ENCODE data around the gene CALM3. TPM values are rescaled to one million over a fixed set of nuclear protein-coding genes. Genes with fewer than 3 reads are reported as not detected.

Gene CALM3
- total RNA-seq, 1 donor from 2014 or later: 373 TPM

- no peak overlapping the region for H3K27ac ChIP-seq
- Mint-ChIP-seq H3K36me3 (peaks cover 25% of the 10 kb centered on the region), H3K4me3 (peak overlapping the region; percentile 24)
Measured at GRCh38 chr19:46607448-46607841, 6.3 kb downstream of the CALM3 start.

DNA sequence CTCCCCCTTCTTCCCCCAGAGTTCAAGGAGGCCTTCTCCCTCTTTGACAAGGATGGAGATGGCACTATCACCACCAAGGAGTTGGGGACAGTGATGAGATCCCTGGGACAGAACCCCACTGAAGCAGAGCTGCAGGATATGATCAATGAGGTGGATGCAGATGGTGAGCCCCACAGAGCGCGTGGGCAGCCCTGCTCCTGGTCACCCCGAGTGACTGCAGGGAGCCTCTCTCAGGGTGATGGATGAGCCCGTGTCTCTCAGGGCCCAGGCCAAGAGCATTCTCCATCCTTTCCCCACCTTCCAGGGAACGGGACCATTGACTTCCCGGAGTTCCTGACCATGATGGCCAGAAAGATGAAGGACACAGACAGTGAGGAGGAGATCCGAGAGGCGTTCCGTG lies 7.0 kb downstream of the CALM3 start:
- Histone ChIP-seq H3K36me3 (no peaks in the 10 kb centered on the region), H3K27ac (no peak overlapping the region), H3K4me1 (peaks cover 19% of the 10 kb centered on the region), H3K9me3 (ENCODE audit: low read depth) (no peaks in the 10 kb centered on the region), H3K4me3 (no peak overlapping the region), H3K27me3 (no peaks in the 10 kb centered on the region), H4K20me1 (ENCODE audit: low read depth) (peaks cover 42% of the 10 kb centered on the region), H3K79me2 (ENCODE audit: low read depth) (peaks cover 35% of the 10 kb centered on the region), H3F3A (ENCODE audit: low read depth) (no peaks in the 10 kb centered on the region), H3K4me2 (no peak overlapping the region), H3K9ac (no peak overlapping the region), H2AFZ (replicated peaks) (no peak overlapping the region)
- H3K9me3 Mint-ChIP-seq: no peaks in the 10 kb centered on the region
- peaks cover 25% of the 10 kb centered on the region for H3K36me3 Mint-ChIP-seq
- H3K27me3 Mint-ChIP-seq (ENCODE audit: insufficient read depth, low read depth): peaks cover 4% of the 10 kb centered on the region
- H3K27ac Mint-ChIP-seq: no peak overlapping the region
- H3K4me1 Mint-ChIP-seq: peaks cover 11% of the 10 kb centered on the region
- H3K4me3 Mint-ChIP-seq: no peak overlapping the region
- TF ChIP-seq EZH2phosphoT487 (IDR thresholded peaks at IDR 0.05) (no peak), EZH2 (IDR thresholded peaks at IDR 0.05) (no peak)
- TF ChIP-seq, protein P1, sequence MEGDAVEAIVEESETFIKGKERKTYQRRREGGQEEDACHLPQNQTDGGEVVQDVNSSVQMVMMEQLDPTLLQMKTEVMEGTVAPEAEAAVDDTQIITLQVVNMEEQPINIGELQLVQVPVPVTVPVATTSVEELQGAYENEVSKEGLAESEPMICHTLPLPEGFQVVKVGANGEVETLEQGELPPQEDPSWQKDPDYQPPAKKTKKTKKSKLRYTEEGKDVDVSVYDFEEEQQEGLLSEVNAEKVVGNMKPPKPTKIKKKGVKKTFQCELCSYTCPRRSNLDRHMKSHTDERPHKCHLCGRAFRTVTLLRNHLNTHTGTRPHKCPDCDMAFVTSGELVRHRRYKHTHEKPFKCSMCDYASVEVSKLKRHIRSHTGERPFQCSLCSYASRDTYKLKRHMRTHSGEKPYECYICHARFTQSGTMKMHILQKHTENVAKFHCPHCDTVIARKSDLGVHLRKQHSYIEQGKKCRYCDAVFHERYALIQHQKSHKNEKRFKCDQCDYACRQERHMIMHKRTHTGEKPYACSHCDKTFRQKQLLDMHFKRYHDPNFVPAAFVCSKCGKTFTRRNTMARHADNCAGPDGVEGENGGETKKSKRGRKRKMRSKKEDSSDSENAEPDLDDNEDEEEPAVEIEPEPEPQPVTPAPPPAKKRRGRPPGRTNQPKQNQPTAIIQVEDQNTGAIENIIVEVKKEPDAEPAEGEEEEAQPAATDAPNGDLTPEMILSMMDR (IDR thresholded peaks at IDR 0.05): no peak
- DNase-seq (ENCODE audit: low spot score): no peak

More at GRCh38 chr19:46607448-46607841, 6.3 kb downstream of the CALM3 start:
- H3K9me3 Mint-ChIP-seq: no peaks in the 10 kb centered on the region
- no peaks in the 10 kb centered on the region for H3K27me3 ChIP-seq
- H3K9me3 ChIP-seq (ENCODE audit: low read depth): no peaks in the 10 kb centered on the region
- H2AFZ ChIP-seq (replicated peaks): no peak overlapping the region
- peaks cover 4% of the 10 kb centered on the region for H3K27me3 Mint-ChIP-seq (ENCODE audit: insufficient read depth, low read depth)
- peaks cover 50% of the 10 kb centered on the region for H4K20me1 ChIP-seq (ENCODE audit: low read depth)
- no peak overlapping the region for H3K4me3 ChIP-seq
- H3K4me1 Mint-ChIP-seq: peaks cover 16% of the 10 kb centered on the region
- no peaks in the 10 kb centered on the region for H3K36me3 ChIP-seq
- H3K4me2 ChIP-seq: no peak overlapping the region
- DNase-seq (ENCODE audit: low spot score): no peak
- no peaks in the 10 kb centered on the region for H3F3A ChIP-seq (ENCODE audit: low read depth)
- no peak overlapping the region for H3K27ac Mint-ChIP-seq
- TF ChIP-seq EZH2 (IDR thresholded peaks at IDR 0.05) (no peak), EZH2phosphoT487 (IDR thresholded peaks at IDR 0.05) (no peak)
- TF ChIP-seq, protein P1 (IDR thresholded peaks at IDR 0.05): no peak
- H3K4me1 ChIP-seq: peaks cover 26% of the 10 kb centered on the region
- H3K9ac ChIP-seq: no peak overlapping the region
- H3K79me2 ChIP-seq (ENCODE audit: low read depth): peaks cover 42% of the 10 kb centered on the region

DNA sequence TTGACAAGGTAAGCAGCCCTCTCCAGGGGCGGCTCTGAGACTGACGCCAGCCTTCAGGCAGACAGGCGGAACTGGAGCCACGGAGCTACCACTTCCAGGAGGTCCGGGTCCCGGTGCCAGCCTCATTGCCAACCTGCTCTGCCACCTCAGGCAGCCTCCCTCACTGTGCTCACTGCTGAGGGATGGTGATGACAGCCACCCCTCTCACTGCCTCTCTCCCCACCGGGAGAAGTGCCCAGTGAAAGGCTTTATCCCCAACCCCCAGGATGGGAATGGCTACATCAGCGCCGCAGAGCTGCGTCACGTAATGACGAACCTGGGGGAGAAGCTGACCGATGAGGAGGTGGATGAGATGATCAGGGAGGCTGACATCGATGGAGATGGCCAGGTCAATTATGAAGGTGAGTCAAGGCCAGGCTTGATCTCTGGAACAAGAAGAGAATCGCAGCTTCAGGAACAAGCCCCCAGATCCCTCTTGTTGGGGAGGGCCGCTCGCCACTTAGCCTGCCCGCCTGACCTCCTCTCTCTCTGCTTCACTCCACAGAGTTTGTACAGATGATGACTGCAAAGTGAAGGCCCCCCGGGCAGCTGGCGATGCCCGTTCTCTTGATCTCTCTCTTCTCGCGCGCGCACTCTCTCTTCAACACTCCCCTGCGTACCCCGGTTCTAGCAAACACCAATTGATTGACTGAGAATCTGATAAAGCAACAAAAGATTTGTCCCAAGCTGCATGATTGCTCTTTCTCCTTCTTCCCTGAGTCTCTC lies 7.6 kb downstream of the CALM3 start:
- Histone ChIP-seq H3K36me3 (no peaks in the 10 kb centered on the region), H3K79me2 (ENCODE audit: low read depth) (peaks cover 29% of the 10 kb centered on the region), H3K9ac (no peak overlapping the region), H3K27me3 (no peaks in the 10 kb centered on the region), H2AFZ (replicated peaks) (no peak overlapping the region), H3F3A (ENCODE audit: low read depth) (peaks cover 3% of the 10 kb centered on the region), H3K4me3 (no peak overlapping the region), H3K4me1 (peaks cover 13% of the 10 kb centered on the region), H3K27ac (no peak overlapping the region), H3K9me3 (ENCODE audit: low read depth) (no peaks in the 10 kb centered on the region), H3K4me2 (no peak overlapping the region), H4K20me1 (ENCODE audit: low read depth) (peaks cover 36% of the 10 kb centered on the region)
- H3K4me3 Mint-ChIP-seq: no peak overlapping the region
- TF ChIP-seq EZH2phosphoT487 (IDR thresholded peaks at IDR 0.05): no peak
- no peak for TF ChIP-seq EZH2 (IDR thresholded peaks at IDR 0.05)
- TF ChIP-seq, protein P1 (IDR thresholded peaks at IDR 0.05): no peak
- peaks cover 25% of the 10 kb centered on the region for H3K36me3 Mint-ChIP-seq
- H3K9me3 Mint-ChIP-seq: no peaks in the 10 kb centered on the region
- no peak overlapping the region for H3K27ac Mint-ChIP-seq
- H3K27me3 Mint-ChIP-seq (ENCODE audit: insufficient read depth, low read depth): peaks cover 4% of the 10 kb centered on the region
- DNase-seq (ENCODE audit: low spot score): no peak
- H3K4me1 Mint-ChIP-seq: peaks cover 6% of the 10 kb centered on the region
